Astrocyte of the cerebellum (primary cell): ENCODE measurements around the gene FARS2.

Experiments
- DNase-seq: peaks from one replicate; pipeline ENCODE4 v3.0.0-alpha.2; 2011; ENCODE audit warnings: low read depth
- H3K4me3 ChIP-seq: 2 replicates; pipeline ENCODE4 v1.5.1; 2011; ENCODE audit warnings: mild to moderate bottlenecking, low read depth, low read length, moderate library complexity
- in situ Hi-C: cut with HindIII; loops from 2 replicates; pipeline ENCODE4 v1.10.0; 2017; ENCODE audit warnings: low sequenced_read_pairs
- TF ChIP-seq, protein P1 (sequence below): IDR thresholded peaks from 2 replicates; pipeline ENCODE4 v1.5.1; 2012; ENCODE audit warnings: low read length, low read depth, moderate library complexity, mild to moderate bottlenecking; ENCODE audit errors: missing control alignments

FARS2 gene

GRCh38 chr6:5302995-5303622, 41.8 kb downstream of the FARS2 start:
- H3K4me3 ChIP-seq, result no peak overlapping the region
- TF ChIP-seq, protein P1, sequence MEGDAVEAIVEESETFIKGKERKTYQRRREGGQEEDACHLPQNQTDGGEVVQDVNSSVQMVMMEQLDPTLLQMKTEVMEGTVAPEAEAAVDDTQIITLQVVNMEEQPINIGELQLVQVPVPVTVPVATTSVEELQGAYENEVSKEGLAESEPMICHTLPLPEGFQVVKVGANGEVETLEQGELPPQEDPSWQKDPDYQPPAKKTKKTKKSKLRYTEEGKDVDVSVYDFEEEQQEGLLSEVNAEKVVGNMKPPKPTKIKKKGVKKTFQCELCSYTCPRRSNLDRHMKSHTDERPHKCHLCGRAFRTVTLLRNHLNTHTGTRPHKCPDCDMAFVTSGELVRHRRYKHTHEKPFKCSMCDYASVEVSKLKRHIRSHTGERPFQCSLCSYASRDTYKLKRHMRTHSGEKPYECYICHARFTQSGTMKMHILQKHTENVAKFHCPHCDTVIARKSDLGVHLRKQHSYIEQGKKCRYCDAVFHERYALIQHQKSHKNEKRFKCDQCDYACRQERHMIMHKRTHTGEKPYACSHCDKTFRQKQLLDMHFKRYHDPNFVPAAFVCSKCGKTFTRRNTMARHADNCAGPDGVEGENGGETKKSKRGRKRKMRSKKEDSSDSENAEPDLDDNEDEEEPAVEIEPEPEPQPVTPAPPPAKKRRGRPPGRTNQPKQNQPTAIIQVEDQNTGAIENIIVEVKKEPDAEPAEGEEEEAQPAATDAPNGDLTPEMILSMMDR, result peak; percentile 62
- peak; percentile 9 for DNase-seq
- in situ Hi-C loops, result no loop called here

- DNase-seq, result no peak
- TF ChIP-seq, protein P1, result no peak
- in situ Hi-C loops, result no loop called here
- H3K4me3 ChIP-seq, result no peak overlapping the region
Measured at GRCh38 chr6:5303682-5304081, 42.4 kb downstream of the FARS2 start.

DNA sequence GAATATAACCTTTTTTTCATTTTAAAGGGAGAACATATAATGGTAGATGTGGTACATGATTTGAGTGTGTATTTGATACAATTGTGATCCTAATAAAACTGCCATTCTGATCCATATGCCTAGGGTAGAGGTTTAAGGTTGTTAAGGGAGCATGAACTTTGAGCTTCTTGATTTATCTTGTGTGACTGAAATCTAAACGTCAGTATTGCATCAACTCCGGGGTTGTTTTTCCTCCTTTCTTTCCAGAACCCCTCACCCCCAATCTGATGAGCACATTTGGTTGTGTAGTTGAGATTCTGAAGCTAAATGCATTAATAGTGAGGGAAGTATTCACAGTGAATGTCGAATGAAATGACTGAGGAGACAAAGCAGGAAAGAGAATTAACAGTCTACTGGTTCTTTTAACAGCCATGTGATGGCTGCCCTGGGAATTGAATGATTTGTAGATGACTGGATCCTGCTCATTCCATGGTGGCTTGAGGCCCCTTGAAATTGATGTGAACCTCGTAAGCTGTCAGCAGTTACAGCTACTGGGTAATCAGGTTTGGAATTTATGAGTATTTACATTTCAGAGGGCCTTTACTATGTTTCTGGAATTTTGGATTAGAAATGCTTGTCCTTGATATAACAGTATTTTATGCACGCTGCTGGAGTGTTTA, 44.8 kb downstream of the FARS2 start:
- in situ Hi-C loops, result no loop called here
- TF ChIP-seq, protein P1, result no peak
- no peak for DNase-seq
- H3K4me3 ChIP-seq, result no peak overlapping the region

DNA sequence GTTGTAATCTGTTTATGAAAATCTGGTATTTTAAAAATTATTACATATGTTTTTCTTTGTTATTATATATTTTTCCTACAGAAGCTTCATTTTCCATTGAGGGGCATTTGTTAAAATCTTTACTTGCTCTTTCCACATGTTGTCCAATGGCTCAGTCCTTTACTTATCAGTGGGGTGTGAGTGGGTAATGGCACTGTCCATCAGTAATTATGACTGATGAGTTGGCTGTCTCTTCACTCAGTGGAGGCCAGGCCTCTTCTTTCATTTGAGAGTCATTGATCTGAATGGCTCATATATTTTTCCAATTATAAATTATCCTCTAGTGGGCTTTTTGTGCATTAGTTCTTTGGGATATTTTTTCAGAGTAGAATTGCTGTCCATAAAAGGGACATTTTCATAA, 45.7 kb downstream of the FARS2 start:
- no peak overlapping the region for H3K4me3 ChIP-seq
- in situ Hi-C loops, result no loop called here
- DNase-seq, result no peak
- TF ChIP-seq, protein P1, result no peak

DNA sequence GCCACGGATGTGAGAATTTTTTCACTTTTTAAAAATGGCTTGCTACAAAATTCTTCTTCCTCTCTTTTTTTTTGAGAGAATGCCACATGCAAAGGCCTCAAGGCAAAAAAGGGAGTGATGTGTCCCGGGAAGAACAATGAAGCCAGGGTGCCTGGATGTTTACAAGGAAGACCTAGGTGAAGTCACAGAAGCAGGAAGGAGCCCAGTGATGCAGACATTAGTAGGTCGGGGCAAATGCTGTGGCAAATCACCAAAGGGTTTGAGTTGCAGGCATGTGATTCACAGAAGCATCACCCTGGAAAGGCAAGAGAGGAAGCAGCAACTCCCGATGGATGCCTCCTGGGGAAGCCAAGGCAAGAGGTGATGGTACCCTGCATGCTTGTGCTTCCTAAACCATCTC, 46.8 kb downstream of the FARS2 start:
- in situ Hi-C loops, result no loop called here
- TF ChIP-seq, protein P1, result no peak
- H3K4me3 ChIP-seq, result no peak overlapping the region
- DNase-seq, result no peak

- in situ Hi-C loops, result no loop called here
- H3K4me3 ChIP-seq, result no peak overlapping the region
- DNase-seq, result no peak
- TF ChIP-seq, protein P1, result no peak
Measured at GRCh38 chr6:5314191-5314865, 53.0 kb downstream of the FARS2 start.
